Keratinocyte (primary cell): ENCODE measurements around the gene DCDC2C.

Experiments used
- CTCF ChIP-seq, 3 experiments: IDR thresholded peaks in 1 of 3; conservative IDR thresholded peaks in 1 of 3; optimal IDR thresholded peaks in 1 of 3; 2 replicates in 2 of 3; 3 replicates in 1 of 3; pipeline versions ENCODE3 to v1.5.1; 2011; ENCODE audit warnings: low read length in 3 of 3, mild to moderate bottlenecking in 3 of 3, moderate library complexity in 2 of 3, control low read depth in 1 of 3, inconsistent platforms in 1 of 3; ENCODE audit not compliant: insufficient read depth in 2 of 3; ENCODE audit errors: extremely low read depth in 1 of 3
- EZH2 ChIP-seq: IDR thresholded peaks from one replicate; pipeline ENCODE4 v1.6.1; 2012; ENCODE audit warnings: inconsistent platforms, mild to moderate bottlenecking, low read length, moderate library complexity

GRCh38 chr2:3712831-3713503 is 9.6 kb downstream of the DCDC2C start:
- TF ChIP-seq CTCF (optimal IDR thresholded peaks at IDR 0.05 in 1 of 3, IDR thresholded peaks at IDR 0.05 in 1 of 3, conservative IDR thresholded peaks at IDR 0.05 in 1 of 3; ENCODE audit: extremely low read depth in 1 of 3, insufficient read depth in 2 of 3, low read length in 3 of 3) (no peak), EZH2 (no peak)
